Breast epithelium (tissue), 4 donors: ENCODE measurements around the gene THRAP3. TPM values are rescaled to one million over a fixed set of nuclear protein-coding genes. Genes with fewer than 3 reads are reported as not detected.

Source experiments
- DNase-seq, 2 donors: peaks; one replicate each; pipeline ENCODE4 v3.0.0-alpha.2; 2019; ENCODE audit warnings: low spot score in 2 of 2
- H3K27ac ChIP-seq, 2 donors: fragments of 200-600 bp; sonication (generic) in 1 of 2; one replicate each; pipeline ENCODE4 v1.5.1; 2016 to 2019; ENCODE audit warnings: mild to moderate bottlenecking in 1 of 2
- H3K27me3 ChIP-seq, 2 donors: fragments of 200-600 bp; sonication (generic) in 1 of 2; one replicate each; pipeline versions ENCODE4 v1.5.1 to v1.6.0; 2017 to 2019; ENCODE audit warnings: control low read depth in 1 of 2, mild to moderate bottlenecking in 1 of 2
- H3K36me3 ChIP-seq: fragments of 200-600 bp; one replicate; pipeline ENCODE4 v1.5.1; 2019
- H3K4me1 ChIP-seq, 2 donors: fragments of 200-600 bp; sonication (generic); one replicate each; pipeline ENCODE4 v1.5.1; 2016 to 2019; ENCODE audit warnings: control low read depth in 1 of 2
- H3K4me3 ChIP-seq, 3 donors: fragments of 200-600 bp; sonication (generic); 1 replicate in 2 of 3; 2 replicates in 1 of 3; pipeline ENCODE4 v1.5.1; 2016 to 2019; ENCODE audit warnings: mild to moderate bottlenecking in 3 of 3, moderate library complexity in 2 of 3
- H3K9me3 ChIP-seq, 2 donors: fragments of 200-600 bp; sonication (generic) in 1 of 2; one replicate each; pipeline ENCODE4 v1.5.1; 2016 to 2019; ENCODE audit warnings: control low read depth in 1 of 2
- POLR2A ChIP-seq: fragments of 450-650 bp; IDR thresholded peaks from one replicate; pipeline ENCODE4 v1.6.1; 2016; ENCODE audit warnings: antibody characterized with exemption, mild to moderate bottlenecking, moderate library complexity
- POLR2AphosphoS5 ChIP-seq, 3 donors: sonication (generic); formaldehyde crosslinking; IDR thresholded peaks; one replicate each; pipeline ENCODE4 v1.6.1; 2017; ENCODE audit warnings: antibody characterized with exemption in 3 of 3
- intact Hi-C: fragments of 100-400 bp; cut with DNase I; formaldehyde crosslinking; loops from one replicate; pipeline ENCODE4 v1.15.1; 2023; ENCODE audit warnings: low total_unique reads
- total RNA-seq, 3 donors: library from RNA; depleted of rRNA; stranded (reverse); fragments of >200 nt; gene quantifications; one replicate each; pipeline ENCODE4 v1.1.0, GENCODE V29; 2016
- TF ChIP-seq, protein P1 (sequence below), 3 donors: fragments of 450-650 bp; IDR thresholded peaks; one replicate each; pipeline ENCODE4 v1.5.1; 2016 to 2017; ENCODE audit warnings: antibody characterized with exemption in 3 of 3, mild to moderate bottlenecking in 3 of 3, moderate library complexity in 3 of 3

The THRAP3 gene
- total RNA-seq, 3 donors from 2014 or later: 81.6 to 128 (median 122) TPM

DNA sequence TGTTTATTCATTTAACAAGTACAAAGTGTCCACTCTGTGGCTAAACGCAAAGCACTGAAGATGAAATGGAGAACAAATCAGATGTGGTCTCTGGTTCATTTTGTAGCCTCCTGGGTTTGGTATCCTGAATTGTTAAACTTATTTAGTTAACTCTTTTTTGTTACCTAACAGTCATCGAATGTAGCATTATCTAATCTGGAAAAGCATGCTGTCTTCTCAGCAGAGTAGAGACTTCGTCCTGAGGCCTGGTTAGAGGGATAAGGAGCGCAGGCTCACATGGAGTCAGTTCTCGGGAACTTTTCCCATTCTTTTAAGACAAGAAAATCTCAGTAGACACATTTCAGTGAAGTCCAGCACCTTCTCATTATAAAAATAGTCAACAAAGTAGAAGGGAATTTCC is 48.8 kb downstream of the THRAP3 start:
- Histone ChIP-seq H3K9me3 (no peaks in the 10 kb centered on the region), H3K4me1 (no peaks in the 10 kb centered on the region), H3K27me3 (no peaks in the 10 kb centered on the region), H3K36me3 (no peaks in the 10 kb centered on the region), H3K4me3 (no peak overlapping the region), H3K27ac (no peak overlapping the region)
- DNase-seq: no peak
- intact Hi-C loops: no loop called here
- TF ChIP-seq POLR2A: no peak
- TF ChIP-seq, protein P1, sequence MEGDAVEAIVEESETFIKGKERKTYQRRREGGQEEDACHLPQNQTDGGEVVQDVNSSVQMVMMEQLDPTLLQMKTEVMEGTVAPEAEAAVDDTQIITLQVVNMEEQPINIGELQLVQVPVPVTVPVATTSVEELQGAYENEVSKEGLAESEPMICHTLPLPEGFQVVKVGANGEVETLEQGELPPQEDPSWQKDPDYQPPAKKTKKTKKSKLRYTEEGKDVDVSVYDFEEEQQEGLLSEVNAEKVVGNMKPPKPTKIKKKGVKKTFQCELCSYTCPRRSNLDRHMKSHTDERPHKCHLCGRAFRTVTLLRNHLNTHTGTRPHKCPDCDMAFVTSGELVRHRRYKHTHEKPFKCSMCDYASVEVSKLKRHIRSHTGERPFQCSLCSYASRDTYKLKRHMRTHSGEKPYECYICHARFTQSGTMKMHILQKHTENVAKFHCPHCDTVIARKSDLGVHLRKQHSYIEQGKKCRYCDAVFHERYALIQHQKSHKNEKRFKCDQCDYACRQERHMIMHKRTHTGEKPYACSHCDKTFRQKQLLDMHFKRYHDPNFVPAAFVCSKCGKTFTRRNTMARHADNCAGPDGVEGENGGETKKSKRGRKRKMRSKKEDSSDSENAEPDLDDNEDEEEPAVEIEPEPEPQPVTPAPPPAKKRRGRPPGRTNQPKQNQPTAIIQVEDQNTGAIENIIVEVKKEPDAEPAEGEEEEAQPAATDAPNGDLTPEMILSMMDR (IDR thresholded peaks at IDR 0.05): no peak
- TF ChIP-seq POLR2AphosphoS5 (IDR thresholded peaks at IDR 0.05): no peak

DNA sequence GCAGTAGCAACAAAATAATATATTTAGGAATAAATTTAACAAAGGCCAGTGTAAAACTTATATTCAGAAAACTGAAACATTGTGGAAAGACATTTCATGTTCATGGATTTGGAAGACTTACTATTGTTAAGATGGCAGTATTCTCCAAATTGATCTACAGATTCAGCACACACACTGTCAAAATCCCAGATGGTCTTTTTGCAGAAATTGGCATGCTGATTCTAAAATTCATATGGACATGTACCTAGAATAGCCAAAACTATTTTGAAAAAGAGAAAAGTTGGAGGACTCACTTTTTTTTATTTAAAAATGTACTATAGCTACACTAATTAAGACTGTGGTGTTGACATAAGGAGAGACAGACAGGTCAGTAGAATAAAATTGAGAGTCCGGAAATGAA is 50.0 kb downstream of the THRAP3 start:
- no peak overlapping the region for H3K27ac ChIP-seq
- H3K36me3 ChIP-seq: no peaks in the 10 kb centered on the region
- no peaks in the 10 kb centered on the region for H3K4me1 ChIP-seq
- H3K9me3 ChIP-seq: no peaks in the 10 kb centered on the region
- no peak for DNase-seq
- no peaks in the 10 kb centered on the region for H3K27me3 ChIP-seq
- H3K4me3 ChIP-seq: no peak overlapping the region
- TF ChIP-seq, protein P1 (IDR thresholded peaks at IDR 0.05): no peak
- TF ChIP-seq POLR2A (no peak), POLR2AphosphoS5 (IDR thresholded peaks at IDR 0.05) (no peak)
- intact Hi-C loops: no loop called here

DNA sequence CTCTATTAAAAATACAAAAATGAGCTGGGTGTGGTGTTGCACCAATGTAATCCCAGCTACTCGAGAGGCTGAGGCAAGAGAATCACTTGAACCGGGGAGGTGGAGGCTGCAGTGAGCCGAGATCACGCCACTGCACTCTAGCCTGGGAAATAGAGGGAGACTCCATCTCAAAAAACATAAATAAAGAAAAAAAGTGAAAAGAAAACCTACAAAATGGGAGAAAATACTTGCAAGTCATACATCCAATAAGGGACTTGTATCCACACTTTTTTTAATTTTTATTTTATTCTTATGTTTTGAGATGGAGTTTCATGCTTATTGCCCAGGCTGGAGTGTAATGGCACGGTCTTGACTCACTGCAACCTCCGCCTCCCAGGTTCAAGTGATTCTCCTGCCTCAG is 52.4 kb downstream of the THRAP3 start:
- no peaks in the 10 kb centered on the region for H3K4me1 ChIP-seq
- intact Hi-C loops: no loop called here

DNA sequence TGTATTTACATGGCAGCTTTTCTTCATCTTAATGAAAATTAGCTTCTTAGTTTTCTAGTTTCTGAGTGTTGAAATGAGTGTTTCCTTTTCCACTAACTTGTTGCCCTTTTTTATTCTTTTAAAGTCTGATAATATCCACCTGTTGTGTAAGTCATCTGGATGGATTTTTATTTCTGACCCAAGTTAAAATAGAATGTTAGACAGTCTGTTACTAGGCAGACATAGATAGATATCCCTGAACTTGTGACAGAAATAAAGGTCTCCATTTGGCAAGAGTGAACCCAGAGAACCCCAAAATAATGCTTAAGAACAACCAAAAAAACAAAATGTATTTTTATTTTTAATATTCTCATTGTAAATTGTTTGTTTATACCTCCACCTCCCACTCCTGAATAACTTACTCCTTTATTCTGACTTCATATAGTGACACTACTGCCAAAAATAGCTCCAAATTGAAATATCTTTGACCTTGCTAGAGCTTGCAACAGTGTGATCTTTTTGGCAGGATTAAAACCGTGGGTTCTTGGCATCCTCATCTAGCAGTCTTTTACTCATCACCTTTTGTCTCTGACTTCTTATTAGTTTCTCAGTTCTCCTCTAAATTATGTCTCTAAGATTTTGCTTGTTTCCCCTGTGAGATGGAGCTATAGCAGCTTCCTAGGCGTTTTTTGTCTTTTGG is 55.0 kb downstream of the THRAP3 start:
- Histone ChIP-seq H3K36me3 (no peaks in the 10 kb centered on the region), H3K4me3 (no peak overlapping the region), H3K9me3 (no peaks in the 10 kb centered on the region), H3K4me1 (peaks cover 0 to 4% of the 10 kb centered on the region in 2 donors), H3K27ac (peak overlapping the region in 1 of 2 donors; percentile 51), H3K27me3 (no peaks in the 10 kb centered on the region)
- no peak for DNase-seq
- TF ChIP-seq POLR2AphosphoS5 (IDR thresholded peaks at IDR 0.05) (no peak), POLR2A (no peak)
- TF ChIP-seq, protein P1 (IDR thresholded peaks at IDR 0.05): no peak
- intact Hi-C loops: no loop called here

More for the DNA sequence above, 52.4 kb downstream of the THRAP3 start:
- H3K27me3 ChIP-seq: no peaks in the 10 kb centered on the region
- H3K27ac ChIP-seq: no peak overlapping the region
- no peak for DNase-seq
- H3K4me3 ChIP-seq: no peak overlapping the region
- TF ChIP-seq POLR2A: no peak
- no peaks in the 10 kb centered on the region for H3K9me3 ChIP-seq
- no peaks in the 10 kb centered on the region for H3K36me3 ChIP-seq

DNA sequence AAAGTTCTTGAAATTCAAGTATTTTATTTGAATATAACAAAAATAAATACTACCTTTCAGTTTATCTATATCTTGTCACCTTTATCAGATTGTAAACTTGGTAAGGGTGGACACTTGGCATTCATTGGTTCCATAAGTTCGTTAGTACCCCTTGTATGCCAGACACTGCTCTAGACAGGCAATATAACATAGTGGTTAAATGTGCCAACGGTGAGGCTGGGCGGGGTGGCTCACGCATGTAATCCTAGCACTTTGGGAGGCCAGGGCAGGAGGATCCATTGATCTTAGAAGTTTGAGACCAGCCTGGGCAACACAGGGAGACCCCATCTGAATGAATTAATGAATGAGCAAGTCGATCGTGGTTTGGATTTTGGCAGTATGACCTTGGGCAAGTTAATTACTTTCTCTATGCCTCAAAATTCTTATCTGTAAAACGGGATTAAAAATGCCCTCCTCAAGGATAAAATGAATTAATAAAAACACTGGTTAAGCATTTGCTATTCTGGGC is 55.6 kb downstream of the THRAP3 start:
- TF ChIP-seq POLR2AphosphoS5 (IDR thresholded peaks at IDR 0.05): no peak
- no peaks in the 10 kb centered on the region for H3K27me3 ChIP-seq
- H3K4me1 ChIP-seq: peaks cover 0 to 4% of the 10 kb centered on the region in 2 donors
- peak overlapping the region; percentile 6 to 51 for H3K27ac ChIP-seq
- no peak for DNase-seq
- H3K36me3 ChIP-seq: no peaks in the 10 kb centered on the region
- intact Hi-C loops: no loop called here
- H3K9me3 ChIP-seq: no peaks in the 10 kb centered on the region
- no peak overlapping the region for H3K4me3 ChIP-seq

DNA sequence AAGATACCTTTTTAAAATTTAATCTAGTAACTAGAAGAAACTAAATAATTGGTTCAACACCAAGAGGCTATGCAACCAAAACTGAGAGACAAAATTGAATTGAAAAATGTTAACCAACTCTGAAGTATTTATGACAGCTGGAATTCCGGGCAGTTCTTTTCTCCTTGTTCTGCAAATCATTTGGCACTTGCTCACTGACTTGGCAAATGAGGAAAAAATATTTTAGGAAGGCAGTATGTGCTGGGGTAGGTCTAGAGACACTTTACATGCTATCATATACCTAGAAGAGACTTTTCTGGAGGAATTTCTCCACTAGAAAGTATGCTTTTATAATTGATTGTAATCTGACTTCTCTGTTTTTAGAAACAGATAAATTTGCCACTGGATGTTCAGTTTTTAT is 59.8 kb downstream of the THRAP3 start:
- Histone ChIP-seq H3K27me3 (no peaks in the 10 kb centered on the region), H3K9me3 (no peaks in the 10 kb centered on the region), H3K36me3 (peaks cover 3% of the 10 kb centered on the region), H3K4me1 (peaks cover 0 to 4% of the 10 kb centered on the region in 2 donors), H3K4me3 (no peak overlapping the region), H3K27ac (peak overlapping the region in 1 of 2 donors; percentile 51)
- no peak for DNase-seq
- TF ChIP-seq POLR2AphosphoS5 (IDR thresholded peaks at IDR 0.05): no peak
- TF ChIP-seq, protein P1 (IDR thresholded peaks at IDR 0.05): no peak
- no peak for TF ChIP-seq POLR2A
- intact Hi-C loops: no loop called here
